Measurements from ENCODE around the gene MRPL52. TPM values are rescaled to one million over a fixed set of nuclear protein-coding genes. Genes with fewer than 3 reads are reported as not detected.

Gene MRPL52
- total and polyA plus RNA-seq, 2 of the 13 experiments (the other 11 are each of a cell fraction or from before 2014, with no cell fraction given) = 118 to 329 TPM

GRCh38 chr14:22796087-22796707 is 33.5 kb upstream of the MRPL52 start (continued):
- TF ChIP-seq ZNF318 (CRISPR knock-in tag; IDR thresholded peaks at IDR 0.05) (no peak), ZNF574 (CRISPR knock-in tag; IDR thresholded peaks at IDR 0.05) (no peak), ZNF879 (CRISPR knock-in tag; IDR thresholded peaks at IDR 0.05) (no peak), ZBTB21 (CRISPR knock-in tag; IDR thresholded peaks at IDR 0.05) (no peak), REPIN1 (CRISPR knock-in tag; IDR thresholded peaks at IDR 0.05; ENCODE audit: borderline replicate concordance, low read depth) (no peak), PHB2 (IDR thresholded peaks at IDR 0.05; ENCODE audit: partially characterized antibody) (no peak), CTCF (CRISPR knock-in tag; IDR thresholded peaks at IDR 0.05) (no peak), MEIS1 (CRISPR knock-in tag; IDR thresholded peaks at IDR 0.05; ENCODE audit: borderline replicate concordance) (no peak), ZNF124 (CRISPR knock-in tag; IDR thresholded peaks at IDR 0.05) (no peak), ZNF430 (CRISPR knock-in tag; IDR thresholded peaks at IDR 0.05) (no peak), ZNF543 (CRISPR knock-in tag; IDR thresholded peaks at IDR 0.05) (no peak), ZBTB42 (CRISPR knock-in tag; IDR thresholded peaks at IDR 0.05) (no peak), GABPB1 (CRISPR knock-in tag; IDR thresholded peaks at IDR 0.05) (no peak), ZNF746 (CRISPR knock-in tag; IDR thresholded peaks at IDR 0.05) (no peak), ELF4 (CRISPR knock-in tag; IDR thresholded peaks at IDR 0.05; ENCODE audit: borderline replicate concordance) (no peak), SRY (CRISPR knock-in tag; IDR thresholded peaks at IDR 0.05) (no peak), KDM1A (CRISPR knock-in tag; IDR thresholded peaks at IDR 0.05) (no peak; the same call in 1 of the 2 replicates)

All from HepG2 (cell line).